Renal cortical epithelial cell (primary cell): ENCODE results near the gene LRRC4C. TPM values are rescaled to one million over a fixed set of nuclear protein-coding genes. Genes with fewer than 3 reads are reported as not detected.

Experiments used
- DNase-seq: peaks from one replicate; pipeline ENCODE4 v3.0.0-alpha.2; 2011; ENCODE audit warnings: low read depth
- total RNA-seq: library from RNA; depleted of rRNA; stranded (reverse); fragments of >200 nt; gene quantifications from 2 replicates; pipeline ENCODE4 v1.2.3, GENCODE V29; 2014

Gene LRRC4C
- total RNA-seq, 1 donor from 2014 or later, result 0.89 TPM

GRCh38 chr11:40380835-40381234 lies 1078.6 kb downstream of the LRRC4C start:
- DNase-seq, result no peak

- DNase-seq, result no peak
Measured at GRCh38 chr11:40376331-40376730, 1083.1 kb downstream of the LRRC4C start.

GRCh38 chr11:40370821-40371616 lies 1088.4 kb downstream of the LRRC4C start:
- DNase-seq, result no peak

- no peak for DNase-seq
Measured at GRCh38 chr11:40360206-40360798, 1099.2 kb downstream of the LRRC4C start.

GRCh38 chr11:40354121-40354520 lies 1105.3 kb downstream of the LRRC4C start:
- no peak for DNase-seq

- DNase-seq, result no peak
Measured at GRCh38 chr11:40340911-40341310, 1118.5 kb downstream of the LRRC4C start.

- peak; percentile 60 for DNase-seq
Measured at GRCh38 chr11:40338739-40339138, 1120.7 kb downstream of the LRRC4C start.

- no peak for DNase-seq
Measured at GRCh38 chr11:40338062-40338461, 1121.4 kb downstream of the LRRC4C start.

GRCh38 chr11:40337118-40337517 lies 1122.3 kb downstream of the LRRC4C start:
- no peak for DNase-seq

GRCh38 chr11:40328890-40329614 lies 1130.4 kb downstream of the LRRC4C start:
- DNase-seq, result peak; percentile 100

- no peak for DNase-seq
Measured at GRCh38 chr11:40323241-40323640, 1136.2 kb downstream of the LRRC4C start.

- no peak for DNase-seq
Measured at GRCh38 chr11:40321537-40321936, 1137.9 kb downstream of the LRRC4C start.

- DNase-seq, result peak; percentile 57
Measured at GRCh38 chr11:40316171-40316570, 1143.3 kb downstream of the LRRC4C start.

- DNase-seq, result no peak
Measured at GRCh38 chr11:40315122-40315521, 1144.3 kb downstream of the LRRC4C start.

GRCh38 chr11:40314327-40314726 lies 1145.1 kb downstream of the LRRC4C start:
- DNase-seq, result peak; percentile 20

GRCh38 chr11:40306938-40307548 lies 1152.4 kb downstream of the LRRC4C start:
- DNase-seq, result peak; percentile 57

- peak; percentile 37 for DNase-seq
Measured at GRCh38 chr11:40302669-40303068, 1156.8 kb downstream of the LRRC4C start.

- no peak for DNase-seq
Measured at GRCh38 chr11:40295466-40295865, 1164.0 kb downstream of the LRRC4C start.

GRCh38 chr11:40294741-40295140 lies 1164.7 kb downstream of the LRRC4C start:
- no peak for DNase-seq

- DNase-seq, result no peak
Measured at GRCh38 chr11:40294349-40294735, 1165.1 kb downstream of the LRRC4C start.

GRCh38 chr11:40293655-40294348 lies 1165.7 kb downstream of the LRRC4C start:
- peak; percentile 94 for DNase-seq
